NCI-H146 treated with DMSO at 0.1 percent for 48 hours (cell line): ENCODE measurements around the gene SPINT2.
"Not testable (repeated sequence)": the region's sequence is repeated elsewhere in the genome, so short reads cannot be mapped to it uniquely, and the experiment has no call there.

Experiments
- DNase-seq: peaks from one replicate; lab custom pipeline; 2025; ENCODE audit not compliant: unreplicated experiment; lab: John Stamatoyannopoulos, UW

SPINT2 gene

DNA sequence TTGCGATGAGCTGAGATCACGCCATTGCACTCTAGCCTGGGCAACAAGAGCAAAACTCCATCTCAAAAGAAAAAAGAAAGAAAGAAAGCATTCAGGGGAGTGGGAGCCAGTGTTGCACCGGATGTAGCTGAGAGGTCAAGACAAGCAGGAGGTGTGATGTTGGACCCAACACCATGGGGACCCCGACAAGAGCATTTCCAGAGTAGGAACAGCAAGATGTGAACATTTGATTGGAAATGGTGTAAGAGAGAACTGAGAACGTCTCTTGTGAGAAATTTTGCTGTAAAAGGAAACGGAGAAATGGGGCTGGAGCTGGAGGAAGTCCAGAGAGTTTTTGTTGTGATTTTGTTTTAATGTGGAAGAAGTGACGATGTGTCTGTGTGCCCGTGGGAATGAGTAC, 24.6 kb upstream of the SPINT2 start:
- no peak for DNase-seq

DNA sequence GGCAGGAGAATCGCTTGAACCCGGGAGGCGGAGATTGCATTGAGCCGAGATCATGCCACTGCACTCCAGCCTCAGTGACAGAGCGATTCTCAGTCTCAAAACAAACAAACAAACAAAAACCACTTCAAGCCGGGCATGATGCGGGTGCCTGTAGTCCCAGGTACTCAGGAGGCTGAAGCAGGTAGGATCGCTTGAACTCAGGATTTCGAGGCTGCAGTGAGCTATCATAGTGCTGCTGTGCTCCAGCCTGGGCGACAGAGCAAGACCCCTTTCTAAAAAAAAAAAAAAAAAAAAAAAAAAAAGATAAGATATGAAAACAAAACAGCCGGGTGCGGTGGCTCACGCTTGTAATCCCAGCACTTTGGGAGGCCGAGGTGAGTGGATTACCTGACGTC, 21.1 kb upstream of the SPINT2 start:
- no peak for DNase-seq

- DNase-seq: no peak
Observed at GRCh38 chr19:38245826-38246498, 18.4 kb upstream of the SPINT2 start.

GRCh38 chr19:38247126-38247525, 17.2 kb upstream of the SPINT2 start:
- DNase-seq: no peak

DNA sequence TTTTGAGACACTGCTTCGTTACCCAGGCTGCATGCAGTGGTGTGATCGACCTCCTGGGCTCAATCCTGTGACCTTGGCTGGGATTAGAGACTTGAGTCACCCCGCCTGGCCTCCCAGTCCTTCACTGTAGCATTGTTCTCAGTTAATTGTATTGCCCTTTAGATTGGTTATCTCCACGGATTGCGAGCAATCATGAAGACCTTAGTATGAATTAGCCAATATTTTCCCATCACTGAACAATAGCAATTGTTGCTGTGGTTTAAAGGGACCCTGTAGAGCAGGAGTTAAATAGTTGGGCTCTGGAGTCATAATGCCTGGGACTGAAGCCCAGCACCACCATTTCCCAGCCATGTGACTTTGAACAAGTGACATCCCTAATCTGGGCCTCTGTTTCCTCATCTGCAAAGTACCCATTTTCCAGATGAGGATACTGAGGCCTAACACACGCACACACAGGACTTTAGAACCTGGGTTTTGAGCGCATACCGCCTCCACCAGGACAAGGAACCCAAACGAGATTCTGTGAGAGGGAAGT, 16.6 kb upstream of the SPINT2 start:
- no peak for DNase-seq

DNA sequence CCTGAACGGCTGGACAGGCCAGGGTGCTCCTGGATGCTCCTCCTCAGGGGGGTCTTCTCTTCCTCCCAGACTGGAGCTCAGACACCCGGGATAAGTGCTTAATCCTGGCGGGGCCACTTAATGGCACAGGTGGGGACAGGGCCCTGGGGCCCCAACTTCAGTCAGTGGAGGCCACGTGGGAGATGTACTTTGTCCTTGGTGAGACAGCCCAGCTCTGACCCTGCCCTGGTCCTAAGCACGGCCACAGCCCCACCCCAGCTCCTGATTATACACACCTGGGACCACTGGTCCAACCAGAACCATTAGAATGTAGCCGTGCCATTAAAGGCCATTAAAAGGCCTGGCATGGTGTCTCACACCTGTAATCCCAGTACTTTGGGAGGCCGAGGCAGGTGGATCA, 16.0 kb upstream of the SPINT2 start:
- DNase-seq: no peak

- DNase-seq: no peak
Observed at GRCh38 chr19:38250428-38250820, 13.9 kb upstream of the SPINT2 start.

DNA sequence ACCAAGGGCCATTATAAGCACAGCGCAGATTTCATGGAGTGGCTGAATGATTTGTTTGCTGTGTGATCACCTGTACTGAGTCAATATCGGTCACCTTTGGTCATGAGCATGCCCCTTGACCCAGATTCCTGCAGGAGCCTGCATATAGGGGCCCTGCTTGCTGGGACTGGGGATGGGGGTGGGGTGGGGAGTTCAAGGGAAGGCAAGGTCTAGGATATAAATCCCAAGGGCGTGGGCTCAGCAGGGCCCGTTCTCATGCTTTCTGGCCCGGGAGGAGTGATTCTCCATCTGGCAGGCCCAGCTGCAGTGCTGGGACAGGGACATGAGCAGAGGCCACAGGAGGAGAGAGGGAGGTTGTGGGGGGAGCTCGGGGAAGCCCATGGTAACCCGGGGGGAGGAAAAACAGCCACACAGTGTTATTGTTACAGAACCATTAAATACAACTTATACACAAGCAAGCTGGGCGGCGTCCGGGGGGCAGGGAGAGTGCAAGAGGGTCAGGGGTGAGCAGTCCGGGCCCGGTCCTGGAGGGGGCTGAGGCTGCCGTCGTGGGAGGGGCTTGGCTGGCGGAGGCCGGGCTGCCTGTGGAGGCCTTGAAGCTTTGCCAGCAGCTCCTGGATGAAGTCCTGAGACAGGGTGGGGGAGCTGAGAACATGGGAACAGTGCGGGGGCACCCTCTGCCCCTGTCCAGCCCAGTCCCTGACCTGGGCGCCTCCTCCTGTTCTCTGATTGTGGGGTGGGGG, 13.4 kb upstream of the SPINT2 start:
- DNase-seq: no peak

- DNase-seq: no peak
Observed at GRCh38 chr19:38251564-38252051, 12.8 kb upstream of the SPINT2 start.

- no peak for DNase-seq
Observed at GRCh38 chr19:38252385-38252784, 12.0 kb upstream of the SPINT2 start.

DNA sequence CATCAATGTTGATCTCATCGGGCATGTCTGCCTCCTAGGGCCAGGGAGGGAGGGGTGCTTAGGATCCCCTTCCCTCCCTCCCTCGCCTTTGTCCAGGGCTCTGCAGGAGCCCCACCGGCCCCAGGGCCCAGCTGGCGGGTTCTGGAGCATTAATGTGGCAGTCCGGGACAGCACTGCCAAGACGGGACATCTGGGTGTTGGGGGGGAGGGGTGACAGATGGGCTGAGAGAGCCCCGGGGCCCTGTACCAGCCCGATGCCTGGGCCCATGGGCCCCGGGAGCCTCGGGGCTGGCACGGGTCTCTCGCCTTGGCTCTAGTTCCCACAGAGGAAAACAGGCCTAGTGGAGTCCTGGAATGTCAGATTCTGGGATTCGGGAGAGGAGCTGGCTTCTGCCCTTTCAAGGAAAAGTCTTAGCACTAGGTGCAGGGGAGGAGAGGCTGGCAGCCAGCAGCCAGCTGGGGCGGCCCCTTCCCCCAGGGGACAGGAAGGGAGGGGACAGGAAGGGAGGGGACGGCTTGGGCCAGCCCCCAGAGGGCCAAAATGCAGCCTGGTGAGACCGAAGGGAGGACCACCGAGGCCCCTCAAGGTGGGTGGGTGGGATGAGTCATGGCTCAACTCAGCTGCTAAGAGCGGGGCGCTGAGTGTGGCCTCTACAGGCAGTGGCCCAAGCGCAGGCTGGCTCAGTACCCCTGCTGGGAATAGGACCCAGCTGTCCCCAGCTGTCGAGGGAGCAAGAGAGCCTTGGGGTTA, 11.3 kb upstream of the SPINT2 start:
- DNase-seq: no peak

GRCh38 chr19:38253788-38254187, 10.6 kb upstream of the SPINT2 start:
- no peak for DNase-seq

GRCh38 chr19:38255383-38256014, 8.9 kb upstream of the SPINT2 start:
- no peak for DNase-seq

DNA sequence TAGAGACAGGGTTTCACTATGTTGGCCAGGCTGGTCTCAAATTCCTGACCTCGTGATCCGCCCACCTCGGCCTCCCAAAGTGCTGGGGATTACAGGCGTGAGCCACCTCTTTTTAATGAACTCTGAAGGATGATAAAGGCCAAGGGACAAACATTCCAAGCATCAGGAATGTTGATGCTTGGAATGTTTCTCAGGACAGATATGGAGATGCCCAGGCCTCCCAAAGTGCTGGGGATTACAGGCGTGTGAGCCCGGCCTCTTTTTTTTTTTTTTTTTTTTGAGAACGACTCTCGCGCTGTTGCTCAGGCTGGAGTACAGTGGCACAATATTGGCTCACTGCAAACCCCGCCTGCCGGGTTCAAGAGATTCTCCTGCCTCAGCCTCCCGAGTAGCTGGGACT, 2.4 kb upstream of the SPINT2 start:
- not testable (repeated sequence) for DNase-seq

- DNase-seq: no peak
Observed at GRCh38 chr19:38262585-38263268, 1.6 kb upstream of the SPINT2 start.

GRCh38 chr19:38263689-38264485, 486 bp upstream of the SPINT2 start:
- peak; percentile 94 for DNase-seq

GRCh38 chr19:38265213-38265861, 964 bp downstream of the SPINT2 start:
- DNase-seq: peak; percentile 18

GRCh38 chr19:38265921-38266429, 1.6 kb downstream of the SPINT2 start:
- DNase-seq: no peak

DNA sequence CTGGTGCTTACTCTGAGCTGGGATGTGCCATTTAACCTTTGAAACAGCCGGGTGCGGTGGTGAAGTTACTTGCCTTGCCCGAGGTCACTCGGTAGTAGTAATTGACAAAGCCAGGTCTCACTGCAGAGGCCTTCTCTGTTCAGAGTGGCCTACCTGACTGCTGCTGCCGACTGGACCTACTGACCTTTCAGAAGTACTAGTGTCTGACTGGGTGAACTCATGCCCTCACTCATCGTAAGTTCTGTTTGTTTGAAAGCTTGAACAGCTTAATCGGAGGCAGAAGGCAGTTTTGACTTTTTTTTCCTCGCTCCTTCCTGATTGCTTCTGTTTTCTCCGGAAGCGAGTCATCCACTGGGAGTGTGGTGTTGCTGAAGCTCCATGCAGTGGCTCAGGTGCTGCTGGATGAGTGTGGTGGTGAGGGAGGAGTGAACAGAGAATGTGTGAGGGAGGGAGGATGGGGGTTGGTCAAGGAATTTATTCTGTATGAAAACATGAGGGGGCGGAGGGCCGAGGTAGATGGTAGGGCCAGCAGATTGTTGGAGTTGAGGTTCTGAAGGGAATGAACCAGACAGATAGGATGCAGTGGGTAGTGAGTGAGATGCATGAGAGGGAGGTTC, 2.7 kb downstream of the SPINT2 start:
- DNase-seq: no peak
